ENCODE measurements around the gene SH3YL1. TPM values are rescaled to one million over a fixed set of nuclear protein-coding genes. Genes with fewer than 3 reads are reported as not detected.

SH3YL1 gene
- total RNA-seq, 1 donor from 2014 or later, result 42.2 TPM

GRCh38 chr2:287911-288757 lies 24.3 kb upstream of the SH3YL1 start, which contains the start of gene ALKAL2:
Gene ALKAL2 (minus strand): TSS chr2:288091. CDS start chr2:287835, 256 bp downstream.
- peaks cover 13% of the 10 kb centered on the region for H3K36me3 ChIP-seq
- TF ChIP-seq CTCF (IDR thresholded peaks at IDR 0.05), result no peak
- peaks cover 19% of the 10 kb centered on the region for H3K27me3 ChIP-seq (ENCODE audit: low read depth)
- H3K9me3 ChIP-seq, result no peaks in the 10 kb centered on the region
- intact Hi-C loops (cut with DNase I), result no loop called here
- DNase-seq (peak; percentile 52), ATAC-seq (peak; percentile 26 to 40)
- H3K4me3 ChIP-seq, result peak within 1 kb of the TSS; percentile 64
- peak within 1 kb of the TSS; percentile 69 for H3K27ac ChIP-seq
- H3K4me1 ChIP-seq, result peaks cover 30% of the 10 kb centered on the region

GRCh38 chr2:287471-287885 lies 23.6 kb upstream of the SH3YL1 start:
- H3K4me1 ChIP-seq, result peaks cover 30% of the 10 kb centered on the region
- DNase-seq (peak; percentile 55), ATAC-seq (peak; percentile 71 to 77)
- H3K36me3 ChIP-seq, result peaks cover 18% of the 10 kb centered on the region
- peak overlapping the region; percentile 69 for H3K27ac ChIP-seq
- H3K9me3 ChIP-seq, result no peaks in the 10 kb centered on the region
- TF ChIP-seq CTCF (IDR thresholded peaks at IDR 0.05), result no peak
- peak overlapping the region; percentile 60 for H3K4me3 ChIP-seq
- intact Hi-C loops (cut with DNase I), result no loop called here
- peaks cover 19% of the 10 kb centered on the region for H3K27me3 ChIP-seq (ENCODE audit: low read depth)

GRCh38 chr2:286774-287392 lies 23.1 kb upstream of the SH3YL1 start:
- peak overlapping the region; percentile 69 for H3K27ac ChIP-seq
- DNase-seq (no peak), ATAC-seq (peak in 1 of 2 donors; percentile 25)
- intact Hi-C loops (cut with DNase I), result no loop called here
- H3K4me1 ChIP-seq, result peaks cover 30% of the 10 kb centered on the region
- H3K9me3 ChIP-seq, result no peaks in the 10 kb centered on the region
- H3K36me3 ChIP-seq, result peaks cover 24% of the 10 kb centered on the region
- H3K27me3 ChIP-seq (ENCODE audit: low read depth), result peaks cover 19% of the 10 kb centered on the region
- TF ChIP-seq CTCF (IDR thresholded peaks at IDR 0.05), result no peak
- peak overlapping the region; percentile 60 for H3K4me3 ChIP-seq

DNA sequence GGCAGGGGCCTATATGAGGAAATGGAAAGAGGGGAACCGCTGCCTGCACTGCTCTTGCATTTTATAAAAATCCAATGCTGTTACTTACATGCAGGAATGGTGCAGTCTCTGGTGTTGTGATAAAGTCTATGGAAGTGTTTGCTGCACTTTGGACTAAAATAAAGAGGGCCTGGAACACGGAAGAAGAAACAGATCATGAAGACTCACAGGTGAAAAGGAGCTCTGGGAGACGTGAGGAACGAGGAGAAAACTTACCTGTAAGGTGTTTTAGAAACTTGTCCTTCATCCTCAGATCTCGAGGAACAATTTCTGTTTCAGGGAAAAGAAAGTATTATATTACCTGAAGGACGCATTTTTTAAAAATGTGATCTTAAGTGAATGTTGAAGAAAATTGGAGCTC lies 22.2 kb upstream of the SH3YL1 start:
- H3K27me3 ChIP-seq (ENCODE audit: low read depth), result peaks cover 19% of the 10 kb centered on the region
- no peak overlapping the region for H3K27ac ChIP-seq
- no peaks in the 10 kb centered on the region for H3K9me3 ChIP-seq
- H3K4me1 ChIP-seq, result peaks cover 30% of the 10 kb centered on the region
- no peak overlapping the region for H3K4me3 ChIP-seq
- DNase-seq (no peak), ATAC-seq (no peak)
- no peak for TF ChIP-seq CTCF (IDR thresholded peaks at IDR 0.05)
- intact Hi-C loops (cut with DNase I), result no loop called here
- peaks cover 33% of the 10 kb centered on the region for H3K36me3 ChIP-seq

DNA sequence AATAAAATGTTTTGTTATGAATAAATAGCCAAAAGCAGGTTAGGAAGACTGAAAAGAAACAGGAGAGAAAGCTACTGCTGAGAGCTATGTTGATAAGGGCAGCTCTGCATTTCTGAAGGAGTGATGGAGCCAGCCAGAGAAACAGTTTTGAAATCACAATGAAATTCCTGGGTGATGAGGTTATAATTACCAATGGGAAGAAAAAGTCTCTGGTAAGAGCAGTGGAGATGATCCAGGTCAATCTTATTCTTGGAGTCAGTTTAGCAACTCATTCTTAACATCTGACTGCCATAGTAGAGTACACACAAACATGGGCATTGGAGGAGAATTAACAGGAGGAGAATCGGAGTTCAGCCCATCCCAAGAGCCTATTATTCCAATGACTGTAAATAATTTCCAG lies 21.7 kb upstream of the SH3YL1 start:
- DNase-seq (no peak), ATAC-seq (no peak)
- intact Hi-C loops (cut with DNase I), result no loop called here
- Histone ChIP-seq H3K36me3 (peaks cover 38% of the 10 kb centered on the region), H3K27ac (no peak overlapping the region), H3K9me3 (no peaks in the 10 kb centered on the region), H3K4me1 (peaks cover 30% of the 10 kb centered on the region), H3K4me3 (no peak overlapping the region), H3K27me3 (ENCODE audit: low read depth) (peaks cover 19% of the 10 kb centered on the region)
- TF ChIP-seq CTCF (IDR thresholded peaks at IDR 0.05), result no peak

Measured in lower lobe of right lung (tissue), 2 donors.